ENCODE data around the gene MYPOP.

Gene MYPOP

GRCh38 chr19:45862564-45863334, 39.7 kb downstream of the MYPOP start, which contains the start of gene SYMPK:
Gene SYMPK (minus strand): TSS chr19:45863147. CDS start chr19:45854495, 8,652 bp downstream.
- peak; percentile 99 for DNase-seq

GRCh38 chr19:45862271-45862563, 40.2 kb downstream of the MYPOP start:
- DNase-seq: no peak

- DNase-seq: no peak
These were observed 41.8 kb downstream of the MYPOP start for GRCh38 chr19:45860359-45861259.

GRCh38 chr19:45854167-45854778, 48.1 kb downstream of the MYPOP start:
- DNase-seq: no peak

GRCh38 chr19:45852983-45853382, 49.4 kb downstream of the MYPOP start:
- DNase-seq: no peak

GRCh38 chr19:45852145-45852750, 50.2 kb downstream of the MYPOP start:
- peak; percentile 54 for DNase-seq

- no peak for DNase-seq
These were observed 53.5 kb downstream of the MYPOP start for GRCh38 chr19:45848922-45849321.

- DNase-seq: no peak
These were observed 54.8 kb downstream of the MYPOP start for GRCh38 chr19:45847663-45848062.

- DNase-seq: no peak
These were observed 60.2 kb downstream of the MYPOP start for GRCh38 chr19:45842198-45842597.

Measured in fibroblast of skin of right biceps (primary cell).